Vagina (tissue), 2 donors: ENCODE data around the gene ERGIC1.

Experiments used
- POLR2A ChIP-seq, 2 donors: fragments of 450-650 bp; IDR thresholded peaks; one replicate each; pipeline ENCODE4 v1.6.1; 2017; ENCODE audit warnings: antibody characterized with exemption in 2 of 2, mild to moderate bottlenecking in 2 of 2, moderate library complexity in 2 of 2
- POLR2AphosphoS5 ChIP-seq, 2 donors: sonication (generic); formaldehyde crosslinking; IDR thresholded peaks; one replicate each; pipeline ENCODE4 v1.9.0; 2017; ENCODE audit warnings: antibody characterized with exemption in 2 of 2, mild to moderate bottlenecking in 2 of 2, low read depth in 1 of 2; ENCODE audit not compliant: insufficient read depth in 1 of 2
- TF ChIP-seq, protein P1 (sequence below), 3 experiments: fragments of 450-650 bp in 2 of 3; fragments of 200-600 bp in 1 of 3; sonication (generic) in 1 of 3; IDR thresholded peaks; one replicate each; pipeline ENCODE4 v1.5.1; 2017 to 2019; ENCODE audit warnings: antibody characterized with exemption in 3 of 3, mild to moderate bottlenecking in 2 of 3, moderate library complexity in 2 of 3

GRCh38 chr5:172926796-172927195 is 92.7 kb downstream of the ERGIC1 start:
- TF ChIP-seq, protein P1, sequence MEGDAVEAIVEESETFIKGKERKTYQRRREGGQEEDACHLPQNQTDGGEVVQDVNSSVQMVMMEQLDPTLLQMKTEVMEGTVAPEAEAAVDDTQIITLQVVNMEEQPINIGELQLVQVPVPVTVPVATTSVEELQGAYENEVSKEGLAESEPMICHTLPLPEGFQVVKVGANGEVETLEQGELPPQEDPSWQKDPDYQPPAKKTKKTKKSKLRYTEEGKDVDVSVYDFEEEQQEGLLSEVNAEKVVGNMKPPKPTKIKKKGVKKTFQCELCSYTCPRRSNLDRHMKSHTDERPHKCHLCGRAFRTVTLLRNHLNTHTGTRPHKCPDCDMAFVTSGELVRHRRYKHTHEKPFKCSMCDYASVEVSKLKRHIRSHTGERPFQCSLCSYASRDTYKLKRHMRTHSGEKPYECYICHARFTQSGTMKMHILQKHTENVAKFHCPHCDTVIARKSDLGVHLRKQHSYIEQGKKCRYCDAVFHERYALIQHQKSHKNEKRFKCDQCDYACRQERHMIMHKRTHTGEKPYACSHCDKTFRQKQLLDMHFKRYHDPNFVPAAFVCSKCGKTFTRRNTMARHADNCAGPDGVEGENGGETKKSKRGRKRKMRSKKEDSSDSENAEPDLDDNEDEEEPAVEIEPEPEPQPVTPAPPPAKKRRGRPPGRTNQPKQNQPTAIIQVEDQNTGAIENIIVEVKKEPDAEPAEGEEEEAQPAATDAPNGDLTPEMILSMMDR (IDR thresholded peaks at IDR 0.05) = no peak
- TF ChIP-seq POLR2A (IDR thresholded peaks at IDR 0.05) (no peak), POLR2AphosphoS5 (IDR thresholded peaks at IDR 0.05; ENCODE audit: insufficient read depth in 1 of 2, low read depth in 1 of 2) (no peak)
